Measurements from ENCODE around the gene TRAF3. TPM values are rescaled to one million over a fixed set of nuclear protein-coding genes. Genes with fewer than 3 reads are reported as not detected.
A peak's percentile ranks its signal among the peaks of the same experiment; 100 is the strongest.
"Not testable (repeated sequence)": the region's sequence is repeated elsewhere in the genome, so short reads cannot be mapped to it uniquely, and the experiment has no call there.

Gene TRAF3
- polyA plus RNA-seq, 1 donor = 13.1 TPM

DNA sequence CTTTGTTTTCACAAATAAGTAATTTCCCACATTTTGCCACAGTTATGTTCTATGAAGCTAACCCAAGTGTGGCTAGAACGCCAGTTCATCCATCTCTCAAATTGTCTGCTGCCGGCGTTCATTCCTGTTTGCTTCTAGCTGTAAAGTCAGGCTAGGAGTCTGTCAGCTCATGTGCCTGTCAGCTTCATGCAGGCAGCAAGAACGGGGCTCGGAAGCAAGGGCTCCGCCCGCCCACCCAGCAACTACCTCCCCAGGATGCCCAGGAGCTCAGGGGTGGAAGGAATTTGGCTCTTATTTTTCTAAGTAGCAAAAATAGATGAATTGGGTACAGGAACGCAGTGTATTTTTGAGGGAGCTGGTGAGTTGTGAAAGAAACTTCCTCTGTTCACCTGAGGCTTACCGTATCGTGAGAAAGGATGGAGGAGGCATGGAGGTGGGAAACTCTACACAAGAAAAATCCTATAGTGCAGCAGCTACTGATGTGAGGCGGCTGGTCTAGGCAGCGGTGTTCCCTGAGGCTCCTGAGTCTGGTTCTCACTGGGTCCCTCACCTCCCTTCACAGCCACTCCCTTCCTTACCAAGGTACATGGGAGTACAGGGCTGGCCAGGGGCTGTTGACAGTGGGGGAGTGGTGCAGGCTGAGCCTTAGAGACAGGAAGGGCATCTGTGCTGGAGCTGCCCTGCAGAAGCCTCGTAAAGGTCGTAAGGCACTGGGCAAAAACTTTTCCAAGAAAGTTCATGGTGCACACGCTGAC lies 90.8 kb downstream of the TRAF3 start:
- no peak for DNase-seq

DNA sequence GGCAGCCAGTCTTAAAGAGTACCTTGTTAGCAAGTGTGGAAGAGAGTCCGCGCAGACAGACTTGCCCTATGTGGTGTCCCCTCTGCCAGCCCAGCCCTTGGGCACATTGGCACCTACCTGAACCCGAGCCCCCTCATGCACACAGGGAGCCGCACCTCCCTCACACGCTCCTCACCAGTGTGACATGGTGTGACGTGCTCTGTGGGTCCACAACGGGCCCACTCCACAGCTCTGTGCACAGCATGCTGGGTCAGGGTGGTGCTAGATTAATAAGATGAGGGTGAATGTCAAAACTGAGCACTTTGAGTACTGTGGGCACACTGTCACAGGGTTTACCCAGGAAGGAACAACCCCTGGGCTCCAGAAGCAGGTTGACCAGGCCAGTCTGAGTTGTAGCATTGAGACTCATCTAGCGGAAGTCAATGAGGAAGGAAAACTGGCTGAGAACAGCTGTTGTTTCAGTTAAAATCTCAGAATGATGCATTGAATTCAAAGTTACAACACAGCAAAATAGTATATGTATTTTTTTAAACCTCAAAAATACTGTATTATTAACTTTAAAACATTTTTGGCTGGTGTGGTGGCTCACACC lies 91.8 kb downstream of the TRAF3 start:
- no peak for DNase-seq

DNA sequence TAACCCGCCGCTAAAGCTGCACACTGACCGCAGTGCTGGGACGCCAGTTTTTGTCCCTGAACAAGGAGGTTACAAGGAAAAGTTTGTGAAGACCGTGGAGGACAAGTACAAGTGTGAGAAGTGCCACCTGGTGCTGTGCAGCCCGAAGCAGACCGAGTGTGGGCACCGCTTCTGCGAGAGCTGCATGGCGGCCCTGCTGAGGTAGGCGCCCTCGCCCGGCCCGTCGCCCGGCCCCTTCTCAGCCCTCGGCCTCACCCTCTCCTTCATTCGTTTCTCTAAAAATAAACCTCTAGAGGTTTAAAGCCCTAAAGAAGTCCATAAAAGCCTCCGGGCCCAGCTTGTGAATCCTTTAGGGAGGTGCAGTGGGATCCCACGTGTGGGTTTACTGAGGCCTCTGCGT lies 93.0 kb downstream of the TRAF3 start:
- no peak for DNase-seq

DNA sequence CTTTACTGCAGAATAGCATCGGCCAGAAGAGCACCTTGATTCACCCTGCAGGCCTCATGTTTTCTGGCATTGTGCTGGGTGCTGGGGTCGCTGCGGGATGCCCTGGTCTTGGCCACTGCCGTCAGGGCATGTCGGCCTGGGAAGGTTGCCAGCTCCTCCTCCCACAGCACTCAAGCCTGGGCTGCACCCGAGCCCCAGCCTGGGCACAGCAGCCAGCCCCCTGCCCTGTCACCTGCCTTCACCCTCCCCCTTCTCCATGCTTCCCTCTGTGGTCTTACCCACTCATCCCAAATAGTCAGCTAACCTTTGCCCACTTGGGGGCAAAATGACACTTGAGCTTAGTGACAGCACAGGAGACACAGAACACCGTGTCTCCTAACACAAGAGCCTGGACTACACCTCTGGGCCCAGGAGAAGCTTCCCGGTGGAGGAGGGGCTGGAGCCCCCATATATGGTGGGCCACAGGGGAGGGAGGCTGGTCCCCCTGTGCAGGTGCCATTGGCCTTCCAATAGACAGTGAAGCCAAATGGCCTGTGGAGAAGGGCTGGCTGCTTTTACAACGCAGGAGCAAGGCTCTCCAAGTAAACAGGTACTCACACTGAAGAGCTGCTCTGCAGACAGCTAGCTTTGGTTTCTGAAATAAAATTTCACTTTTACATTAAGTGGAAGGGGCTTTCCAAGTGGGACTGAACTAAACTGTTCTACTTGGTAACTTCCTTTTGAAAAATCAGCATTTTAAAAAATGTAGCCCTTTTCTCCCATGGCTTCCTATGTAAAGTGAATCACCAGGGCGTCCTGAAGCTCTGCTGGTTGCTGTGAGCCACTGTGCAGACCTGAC lies 94.0 kb downstream of the TRAF3 start:
- no peak for DNase-seq

DNA sequence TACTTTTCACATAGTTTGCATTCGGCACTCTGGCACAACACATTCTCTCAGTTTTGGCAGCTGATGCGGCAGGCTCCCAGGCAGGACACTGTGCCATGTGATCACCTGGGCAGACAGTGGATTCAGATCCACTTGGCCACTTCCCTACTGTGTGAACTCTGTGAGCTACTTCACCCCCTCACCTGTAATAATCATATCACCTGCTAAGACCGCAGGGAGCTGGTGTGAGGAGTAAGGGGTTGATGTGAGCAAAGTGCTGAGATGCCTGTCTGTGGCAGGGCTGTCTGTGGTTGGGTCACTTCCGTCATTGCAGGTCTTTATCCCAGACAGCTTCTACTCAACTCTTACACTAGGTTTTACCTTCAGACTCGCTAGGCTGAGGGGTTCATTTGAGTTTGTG lies 94.8 kb downstream of the TRAF3 start:
- DNase-seq = no peak

DNA sequence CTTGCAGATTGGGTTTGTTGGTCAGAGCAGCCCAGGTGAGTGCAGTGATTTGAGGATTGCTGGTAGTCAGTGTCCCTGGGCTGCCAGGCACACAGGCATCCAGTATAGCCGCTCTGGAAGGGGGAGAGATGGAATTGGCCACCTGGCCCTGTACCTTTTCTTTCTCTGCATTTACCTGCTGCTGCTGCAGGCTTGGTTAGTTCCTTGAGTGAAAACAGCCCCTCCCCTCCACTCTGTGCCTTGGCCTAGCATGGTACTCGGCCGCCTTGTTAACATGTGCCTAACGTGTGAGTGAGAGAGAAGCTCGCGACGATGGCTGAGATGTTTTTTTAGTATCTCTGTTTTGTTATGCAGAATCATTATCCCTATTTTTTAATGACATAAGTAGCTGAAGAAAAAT lies 95.9 kb downstream of the TRAF3 start:
- no peak for DNase-seq

DNA sequence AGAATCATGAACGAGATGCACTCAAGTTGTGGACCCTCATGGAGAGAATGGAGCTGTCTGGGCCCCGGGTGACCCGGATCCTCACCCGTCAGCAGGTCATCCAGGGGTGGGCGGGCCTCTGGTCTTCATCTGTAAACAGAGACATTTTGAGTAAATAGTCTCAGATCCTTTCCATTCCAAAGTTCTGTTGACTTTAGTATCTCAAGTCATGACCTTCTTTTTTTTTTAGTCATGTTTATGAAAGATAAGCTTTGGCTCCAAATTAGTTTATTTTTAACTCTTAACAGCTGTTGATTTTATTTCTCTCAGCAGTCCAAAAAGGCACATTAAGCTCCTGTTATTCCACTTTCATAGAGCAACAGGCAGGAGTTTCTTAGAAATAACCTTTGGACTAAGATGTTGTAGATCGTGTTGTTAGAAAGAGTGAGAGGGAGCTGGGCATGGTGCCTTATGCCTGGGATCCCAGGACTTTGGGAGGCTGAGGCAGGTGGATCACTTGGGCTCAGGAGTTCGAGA lies 96.4 kb downstream of the TRAF3 start:
- DNase-seq = no peak

DNA sequence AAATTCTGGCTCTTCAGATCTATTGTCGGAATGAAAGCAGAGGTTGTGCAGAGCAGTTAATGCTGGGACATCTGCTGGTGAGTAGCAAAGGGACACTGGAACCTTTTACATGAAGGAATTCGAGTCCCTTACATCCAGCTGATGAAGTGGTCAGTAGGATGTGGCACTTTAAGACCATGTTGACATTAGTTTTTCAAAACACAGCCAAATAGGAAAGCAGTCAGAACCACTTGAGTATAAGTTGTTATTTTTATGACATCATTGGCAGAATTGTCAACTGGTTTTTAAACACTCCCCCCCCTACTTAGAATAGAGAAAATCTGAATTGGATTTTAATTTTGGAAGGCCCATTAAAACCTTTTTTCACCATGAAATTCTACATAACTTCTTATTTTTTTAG lies 98.4 kb downstream of the TRAF3 start:
- no peak for DNase-seq

DNA sequence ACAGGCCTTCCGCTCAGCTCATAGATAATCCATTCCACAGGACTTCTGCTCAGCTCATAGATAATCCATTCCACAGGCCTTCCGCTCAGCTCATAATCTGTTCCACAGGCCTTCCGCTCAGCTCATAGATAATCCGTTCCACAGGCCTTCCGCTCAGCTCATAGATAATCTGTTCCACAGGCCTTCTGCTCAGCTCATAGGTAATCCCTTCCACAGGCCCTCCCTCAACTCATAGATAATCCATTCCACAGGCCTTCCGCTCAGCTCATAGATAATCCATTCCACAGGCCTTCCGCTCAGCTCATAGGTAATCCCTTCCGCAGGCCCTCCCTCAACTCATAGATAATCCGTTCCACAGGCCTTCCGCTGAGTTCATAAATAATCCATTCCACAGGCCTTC lies 100.3 kb downstream of the TRAF3 start:
- not testable (repeated sequence) for DNase-seq

DNA sequence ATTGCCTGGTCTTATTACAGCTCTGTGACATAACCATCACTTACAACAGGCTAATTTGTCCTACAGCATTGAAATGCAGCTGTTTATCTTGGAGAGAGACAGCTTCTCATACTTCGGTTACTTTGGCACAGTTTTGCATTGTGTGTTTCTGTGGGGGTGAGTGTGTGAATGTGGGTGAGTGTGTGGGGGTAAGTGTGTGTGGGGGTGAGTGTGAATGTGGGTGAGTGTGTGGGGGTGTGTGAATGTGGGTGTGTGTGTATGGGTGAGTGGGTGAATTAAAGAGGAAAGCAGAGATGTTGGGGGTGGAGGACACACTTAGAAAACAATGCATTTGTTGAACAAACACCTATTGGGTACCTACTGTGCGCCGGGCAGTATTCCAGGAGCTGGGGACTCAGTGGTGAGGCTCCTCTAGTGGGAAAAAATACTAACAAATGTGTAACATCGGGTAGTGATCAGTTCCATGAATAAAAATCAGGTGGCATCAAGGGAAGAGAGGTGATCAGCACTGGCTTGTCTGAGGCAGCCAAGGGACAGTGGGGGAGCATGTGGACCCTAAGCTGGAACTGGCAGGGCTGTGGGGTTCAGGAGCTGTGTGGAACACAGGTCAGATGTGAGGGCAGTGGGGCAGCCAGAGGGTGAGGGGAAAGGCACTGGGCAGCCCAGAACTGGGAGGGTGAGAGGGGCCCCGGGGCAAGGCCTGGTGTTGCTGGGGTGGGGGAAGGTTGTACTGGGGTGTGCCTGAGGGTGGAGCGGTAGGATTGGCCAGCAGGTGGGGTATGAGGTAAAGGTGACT lies 101.1 kb downstream of the TRAF3 start:
- no peak for DNase-seq

DNA sequence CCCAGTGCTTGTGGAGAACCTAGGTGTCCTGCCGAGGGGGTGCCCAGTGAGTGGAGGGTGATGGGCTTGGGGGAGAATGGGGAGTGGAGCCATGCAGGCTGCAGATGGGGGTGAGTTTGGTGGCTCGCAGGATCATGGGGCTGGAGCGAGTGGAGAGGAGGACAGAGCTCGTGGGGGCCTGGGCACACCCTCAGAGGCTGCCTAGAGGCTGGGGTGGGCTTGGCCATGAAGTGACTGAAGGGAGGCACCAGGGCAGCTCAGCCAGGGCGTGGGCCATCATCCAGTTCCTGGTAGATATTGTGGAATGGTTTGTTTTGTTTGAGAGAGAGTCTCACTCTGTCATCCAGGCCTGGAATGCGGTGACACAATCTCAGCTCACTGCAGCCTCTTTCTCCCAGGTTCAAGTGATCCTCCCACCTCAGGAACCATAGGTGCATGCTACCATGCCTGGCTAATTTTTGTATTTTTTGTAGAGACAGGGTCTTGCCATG lies 101.8 kb downstream of the TRAF3 start:
- DNase-seq = no peak

DNA sequence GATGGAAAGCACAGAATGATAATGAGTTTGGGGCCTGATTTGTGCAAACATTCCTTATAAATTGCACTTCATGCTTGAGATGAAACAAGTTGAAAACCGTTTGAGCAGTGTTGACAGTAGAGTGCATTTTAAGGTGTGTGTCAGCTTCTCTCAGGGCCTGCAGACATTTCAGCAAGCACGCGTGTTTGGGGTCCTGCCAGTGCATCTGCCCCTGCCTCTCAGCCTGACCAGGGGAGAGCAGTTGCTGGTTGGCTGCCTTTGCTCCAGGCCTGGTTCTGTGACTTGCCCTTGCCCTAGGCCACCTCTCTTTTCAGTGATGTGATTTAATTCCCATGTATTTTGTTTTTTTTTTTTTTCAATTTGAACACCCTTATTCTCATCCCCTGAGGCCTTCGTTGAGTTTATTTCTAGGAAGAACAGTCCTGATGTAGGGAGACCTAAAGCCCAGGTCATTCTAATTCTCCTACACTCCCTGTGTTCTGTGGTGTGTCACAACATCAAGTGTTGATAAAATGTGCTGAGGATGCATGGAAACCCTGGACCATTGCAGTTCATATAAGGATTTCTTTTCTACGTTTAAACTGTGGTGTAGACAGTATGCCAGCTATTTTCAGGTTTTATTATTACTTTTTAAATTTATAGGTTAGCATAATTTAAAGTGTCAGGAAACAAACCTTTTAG lies 105.1 kb downstream of the TRAF3 start:
- peak; percentile 24 for DNase-seq

DNA sequence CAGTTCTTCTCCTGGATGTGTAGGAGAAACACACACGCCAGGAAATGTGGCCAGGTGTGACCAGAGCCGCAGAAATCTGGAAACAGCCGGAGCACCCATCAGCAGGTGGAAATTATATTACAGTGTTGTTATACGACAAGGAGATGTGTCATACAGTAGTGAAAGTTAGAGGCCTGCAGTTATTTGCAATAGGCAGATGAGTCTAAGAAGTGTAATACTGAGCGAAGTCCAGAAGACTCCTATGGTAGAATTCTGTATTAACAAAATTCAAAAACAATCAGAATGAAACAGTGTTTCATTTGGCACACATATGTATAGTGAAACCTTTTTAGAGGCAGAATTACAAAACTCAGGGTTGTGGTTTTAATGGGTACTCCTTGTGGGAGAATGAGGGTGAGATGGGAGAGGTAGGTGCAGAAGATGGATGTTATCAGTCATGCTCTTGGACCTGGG lies 105.9 kb downstream of the TRAF3 start:
- DNase-seq = no peak

DNA sequence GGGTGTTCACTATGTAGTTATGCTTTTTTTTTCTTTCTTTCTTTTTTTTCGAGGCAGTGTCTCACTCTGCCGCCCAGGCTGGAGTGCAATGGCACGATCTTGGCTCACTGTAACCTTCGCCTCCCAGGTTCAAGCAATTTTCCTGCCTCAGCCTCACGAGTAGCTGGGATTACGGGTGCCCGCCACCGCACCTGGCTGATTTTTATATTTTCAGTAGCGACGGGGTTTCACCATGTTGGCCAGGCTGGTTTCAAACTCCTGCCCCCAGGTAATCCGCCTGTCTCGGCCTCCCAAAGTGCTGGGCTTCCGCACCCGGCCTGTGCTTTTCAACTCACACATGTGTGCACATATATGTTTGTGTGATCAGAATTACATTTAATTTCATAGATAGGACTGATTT lies 106.3 kb downstream of the TRAF3 start:
- no peak for DNase-seq

DNA sequence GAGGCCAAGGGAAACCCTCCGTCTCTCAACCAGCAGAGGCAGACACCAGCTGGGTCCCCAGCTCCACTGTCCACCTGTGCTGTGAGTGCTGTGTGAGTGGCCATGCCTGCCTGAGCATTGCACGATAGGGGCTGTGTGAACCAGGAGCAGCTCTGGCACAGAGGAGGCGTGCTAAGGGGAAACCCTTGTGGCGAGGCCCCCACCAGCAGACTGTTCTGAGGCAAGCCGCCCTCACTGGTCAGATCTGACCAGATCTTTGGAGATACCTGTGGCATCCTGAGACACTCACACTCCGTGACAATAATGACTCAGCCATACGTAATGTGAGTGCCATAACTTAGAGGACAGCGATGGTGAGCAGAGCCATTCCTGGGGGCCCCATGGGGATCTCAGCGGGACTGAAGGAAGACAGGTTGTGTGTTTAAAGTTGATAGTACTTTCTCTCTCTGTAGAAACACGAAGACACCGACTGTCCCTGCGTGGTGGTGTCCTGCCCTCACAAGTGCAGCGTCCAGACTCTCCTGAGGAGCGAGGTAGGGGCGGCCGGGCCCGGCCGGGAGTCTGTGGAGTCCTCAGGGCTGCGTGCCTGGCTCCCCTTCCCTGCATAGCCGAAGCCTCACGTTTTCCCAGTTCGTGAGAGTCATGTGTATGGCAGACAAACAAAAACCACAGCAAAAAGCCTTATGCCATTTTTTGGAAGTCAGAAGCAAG lies 108.6 kb downstream of the TRAF3 start:
- no peak for DNase-seq

DNA sequence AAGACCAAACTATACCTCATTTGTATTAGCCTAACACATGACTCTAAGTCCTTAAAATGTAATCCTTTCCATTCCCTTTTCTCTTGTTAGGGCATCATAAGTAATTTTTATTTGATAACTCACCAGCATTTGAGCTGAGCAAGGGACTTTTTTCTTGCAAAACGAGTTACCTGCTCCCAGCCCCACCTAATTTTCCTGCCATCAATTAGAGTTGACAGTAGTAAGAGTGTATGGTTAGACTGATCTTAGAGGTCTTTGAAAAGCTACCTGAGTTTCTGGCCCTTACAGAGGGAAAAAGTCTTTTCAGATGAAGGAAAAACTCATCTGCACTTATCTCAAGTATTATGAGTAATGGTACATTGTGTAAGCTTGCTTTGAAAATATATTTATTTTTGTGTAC lies 111.5 kb downstream of the TRAF3 start:
- DNase-seq = no peak

DNA sequence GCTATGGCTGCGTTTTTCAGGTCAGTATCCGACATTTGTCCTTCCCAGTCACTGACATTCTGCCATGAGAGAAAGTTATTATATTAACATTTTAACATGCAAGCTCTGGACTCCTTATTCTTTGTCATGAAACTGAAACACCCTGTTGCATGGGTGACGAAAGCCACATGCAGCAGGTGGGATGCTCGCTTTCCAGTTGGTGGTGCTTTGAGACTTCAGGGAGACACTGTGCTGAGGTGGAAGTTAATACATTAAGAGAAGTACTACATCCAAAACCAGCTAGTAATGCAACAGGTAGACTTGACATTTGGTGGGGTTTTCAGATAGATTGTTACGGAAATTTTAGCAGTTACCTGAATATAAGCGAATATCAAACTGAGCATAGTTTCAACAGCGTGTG lies 112.4 kb downstream of the TRAF3 start:
- DNase-seq = no peak

DNA sequence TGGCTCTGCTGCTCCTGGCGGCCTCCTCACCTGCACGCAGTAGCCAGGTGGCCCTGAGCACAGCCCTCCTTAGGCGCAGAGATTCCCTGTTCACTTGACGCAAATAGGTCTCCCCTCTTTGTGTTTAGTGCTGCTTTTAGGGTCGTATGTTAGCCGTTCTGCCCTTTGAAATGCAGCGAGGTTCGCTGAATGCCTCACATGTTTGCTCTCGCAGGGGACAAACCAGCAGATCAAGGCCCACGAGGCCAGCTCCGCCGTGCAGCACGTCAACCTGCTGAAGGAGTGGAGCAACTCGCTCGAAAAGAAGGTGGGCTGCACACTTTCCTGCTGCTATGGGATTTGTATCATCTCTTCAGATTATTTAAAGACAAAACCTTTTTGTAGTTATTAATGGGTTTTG lies 113.9 kb downstream of the TRAF3 start:
- no peak for DNase-seq

DNA sequence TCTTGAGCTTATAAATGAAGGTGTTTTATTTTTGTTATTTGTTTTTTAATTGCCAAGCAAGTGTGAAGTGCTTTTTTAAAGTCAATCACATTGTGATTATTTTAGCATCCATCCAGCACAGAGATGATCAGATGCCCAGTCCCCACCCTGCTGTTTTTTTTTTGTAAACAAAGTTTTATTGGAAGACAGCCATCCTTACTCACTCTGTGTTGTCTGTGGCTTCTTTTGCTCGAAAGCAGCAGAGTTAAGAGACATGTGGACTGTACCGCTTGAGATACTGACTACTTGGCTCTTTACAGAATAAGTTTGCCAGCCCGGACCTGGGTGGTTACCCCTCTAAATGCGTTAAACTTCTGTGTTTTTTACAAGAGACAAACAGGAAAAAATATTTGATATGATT lies 114.3 kb downstream of the TRAF3 start:
- DNase-seq = no peak

DNA sequence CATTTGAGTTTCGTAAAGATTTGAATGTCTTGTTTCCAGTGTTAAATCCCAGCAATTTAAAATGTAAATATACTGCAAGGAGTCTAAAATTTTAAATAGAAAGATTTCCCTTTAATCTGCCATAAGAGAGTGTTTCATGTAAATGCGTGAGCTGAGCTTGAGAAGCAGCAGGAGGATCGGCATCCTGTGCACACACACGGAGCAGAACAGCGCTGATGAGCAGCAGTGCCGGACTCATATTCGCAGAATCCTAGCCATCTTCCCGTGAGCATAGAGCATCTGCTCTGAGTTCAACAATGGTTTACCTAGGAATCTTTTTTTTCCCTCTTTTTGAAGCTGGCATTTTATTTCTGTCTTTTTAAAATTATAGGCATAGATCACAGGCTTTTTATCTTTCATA lies 115.4 kb downstream of the TRAF3 start:
- DNase-seq = no peak

DNA sequence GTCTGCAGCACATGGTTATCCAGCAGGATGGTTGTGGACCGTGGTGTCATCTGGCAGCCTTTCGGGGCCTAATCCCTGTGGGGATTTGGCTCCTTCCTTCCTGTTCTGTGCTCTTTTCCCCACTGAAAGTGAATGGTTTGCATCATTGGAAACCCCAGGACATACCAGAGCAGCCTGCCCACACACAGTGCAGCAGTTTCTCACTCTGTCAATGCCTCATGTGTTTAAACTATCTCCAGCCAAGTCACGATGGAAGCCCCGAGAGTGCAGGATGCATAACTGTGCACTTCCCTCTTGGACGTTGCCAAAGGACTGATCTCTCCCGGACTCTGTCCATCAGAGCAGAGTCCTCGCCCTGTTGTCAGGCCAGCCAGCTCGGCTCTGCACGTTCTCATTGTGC lies 116.2 kb downstream of the TRAF3 start:
- peak; percentile 75 for DNase-seq

Data from hindlimb muscle (tissue), 1 donor.